22Rv1 (cell line): ENCODE measurements around the gene IGSF21.

Experiments used
- CTCF ChIP-seq: fragments of 450-650 bp; IDR thresholded peaks from 2 replicates; pipeline ENCODE4 v1.5.1; 2017; ENCODE audit warnings: mild to moderate bottlenecking
- ZFX ChIP-seq: fragments of 450-650 bp; IDR thresholded peaks from 2 replicates; pipeline ENCODE4 v1.6.1; 2017; ENCODE audit warnings: antibody characterized with exemption, borderline replicate concordance

- TF ChIP-seq CTCF (no peak), ZFX (no peak)
Observed at GRCh38 chr1:18344755-18345154, 237.2 kb downstream of the IGSF21 start.
